NCI-H128 (cell line): ENCODE results near the gene FAR2.
"Not testable (repeated sequence)": the region's sequence is repeated elsewhere in the genome, so short reads cannot be mapped to it uniquely, and the experiment has no call there.

Experiments used
- DNase-seq: peaks from one replicate; lab custom pipeline; 2025; ENCODE audit not compliant: unreplicated experiment; lab: John Stamatoyannopoulos, UW

Gene FAR2

DNA sequence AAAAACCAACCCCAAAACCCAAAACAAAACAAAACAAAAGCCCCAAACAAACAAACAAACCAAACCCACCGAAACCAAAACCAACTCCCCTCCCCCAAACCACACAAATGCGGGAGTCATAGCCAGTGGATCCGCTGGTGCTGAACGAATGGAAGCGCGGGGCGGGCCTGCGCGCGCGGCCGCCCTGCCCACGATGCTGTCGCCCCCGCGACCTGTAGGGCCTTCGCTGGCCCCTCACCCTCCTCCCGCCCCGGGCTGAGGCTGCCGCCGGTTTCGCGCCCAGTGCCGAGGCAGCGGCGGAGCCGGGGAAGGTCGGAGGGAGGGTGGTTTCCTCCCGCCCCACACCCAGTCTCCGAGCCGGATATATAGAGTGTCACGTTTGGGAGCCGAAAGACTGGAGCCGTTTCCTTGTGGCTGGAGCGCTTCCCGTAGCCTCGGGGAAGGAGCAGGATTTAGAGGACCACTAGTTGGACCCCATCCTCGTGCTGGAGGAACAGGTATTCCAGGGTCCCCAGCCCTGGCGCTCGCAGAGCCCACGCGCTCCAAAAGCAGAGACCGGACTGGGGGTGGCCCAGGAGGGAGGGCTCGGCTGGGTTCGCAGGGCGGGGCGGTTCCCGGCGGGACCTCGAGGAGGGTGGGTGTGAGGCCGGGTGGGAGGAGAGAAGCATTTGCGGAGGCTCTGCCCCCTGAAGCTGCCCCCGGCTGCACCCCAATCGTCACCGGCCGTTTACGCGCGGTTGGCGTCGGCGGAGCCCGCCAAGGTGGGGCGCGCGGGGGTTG lies at the start of gene FAR2:
FAR2 (plus strand) TSS at position 368 of the 780 bp plus-strand sequence. CDS start 121,172 bp downstream, outside the sequence.
- peak; percentile 40 for DNase-seq

DNA sequence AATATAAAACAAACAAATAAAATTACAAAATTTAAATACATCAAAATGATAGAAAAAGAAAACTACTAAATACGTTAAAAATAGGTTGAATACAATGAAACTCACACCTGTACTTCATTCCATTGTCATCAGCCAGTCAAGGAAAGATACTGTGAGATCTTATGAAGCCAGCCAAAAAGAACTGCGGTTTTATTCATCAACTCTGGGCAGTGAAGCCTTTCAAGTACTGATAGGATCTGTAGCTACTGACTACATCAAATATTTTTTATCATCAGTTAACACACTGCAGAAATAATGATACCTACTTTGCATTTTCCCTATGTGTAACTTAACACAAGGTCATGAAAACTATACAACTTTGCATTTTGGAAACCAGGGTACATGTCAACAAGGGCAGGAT lies 46.3 kb upstream of the FAR2 start:
- DNase-seq = no peak

DNA sequence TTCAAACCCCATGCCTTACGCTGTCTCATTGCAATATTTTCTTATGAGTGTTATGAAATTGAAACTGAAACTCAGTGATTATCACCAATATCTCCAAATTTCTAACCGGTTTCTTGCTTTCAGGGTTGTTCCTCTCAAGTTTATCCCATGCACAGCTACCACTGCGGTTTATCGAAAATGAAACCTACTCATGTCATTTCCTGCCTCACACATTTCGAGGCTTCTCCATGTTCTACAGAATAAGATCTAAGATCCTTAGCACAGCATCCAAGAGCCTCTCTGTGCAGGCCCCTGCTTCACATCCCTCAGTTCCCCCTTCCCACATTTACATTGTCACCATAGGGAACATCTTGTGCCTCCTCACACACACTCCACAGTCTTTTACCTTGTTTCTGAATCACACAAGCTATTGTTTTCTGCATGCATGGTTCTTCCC lies 45.5 kb upstream of the FAR2 start:
- no peak for DNase-seq

DNA sequence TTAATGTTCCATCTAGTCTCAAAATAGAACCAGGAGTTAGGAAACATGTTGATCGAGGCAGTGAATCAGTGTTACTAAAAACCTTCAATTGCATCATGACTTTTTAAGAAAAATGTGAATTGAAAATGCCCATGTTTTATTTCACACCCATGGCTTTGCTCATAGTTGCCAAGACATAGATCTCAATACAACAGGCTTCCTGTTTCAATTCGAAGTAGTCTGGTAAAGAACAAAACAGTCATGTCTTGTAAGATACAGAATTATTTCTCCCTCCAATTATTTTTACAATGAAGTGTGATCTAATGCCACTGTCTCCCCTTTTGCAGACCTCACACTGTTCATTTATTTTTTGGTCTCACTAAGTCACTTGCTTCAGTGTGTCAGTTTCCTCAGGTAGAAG lies 44.6 kb upstream of the FAR2 start:
- DNase-seq = no peak

DNA sequence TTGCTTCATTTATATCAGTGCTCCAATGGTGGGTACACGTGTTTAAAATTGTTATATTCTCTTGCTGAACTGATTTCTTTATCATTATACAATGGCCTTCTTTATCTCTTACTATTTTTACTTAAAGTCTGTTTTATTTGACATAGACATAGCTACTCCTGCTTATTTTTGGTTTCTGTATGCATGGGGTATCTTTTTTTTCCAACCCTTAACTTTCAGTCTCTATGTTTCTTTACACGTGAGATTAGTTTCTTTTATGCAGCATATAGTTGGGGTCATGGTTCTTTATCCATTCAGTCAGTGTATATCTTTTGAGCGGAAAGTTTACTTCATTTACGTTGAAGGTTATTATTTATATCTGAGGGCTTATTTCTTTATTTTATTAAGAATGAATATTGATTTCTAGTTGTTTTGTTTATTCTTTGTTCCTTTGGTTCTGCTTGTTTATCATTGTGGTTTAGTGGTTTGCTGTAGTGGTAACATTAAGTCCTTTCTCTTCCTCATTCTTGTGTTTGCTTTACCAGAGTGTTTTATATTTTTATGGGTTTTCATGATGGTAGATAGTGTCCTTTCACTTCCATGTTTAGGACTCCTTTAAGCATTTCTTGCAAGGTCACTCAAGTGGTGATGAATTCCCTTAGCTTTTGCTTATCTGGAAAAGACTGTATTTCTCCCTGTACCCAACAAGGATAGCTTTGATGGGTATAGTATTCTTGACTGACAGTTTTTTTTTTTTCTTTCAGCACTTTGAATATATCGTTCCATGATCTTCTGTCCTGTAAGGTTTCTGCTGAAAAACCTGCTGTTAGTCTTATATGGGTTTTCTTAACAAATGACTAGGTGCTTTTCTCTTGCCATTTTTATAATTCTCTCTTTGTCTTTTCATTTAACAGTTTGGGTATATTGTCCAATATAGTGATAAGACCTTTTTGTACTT lies 38.3 kb upstream of the FAR2 start:
- DNase-seq = no peak

DNA sequence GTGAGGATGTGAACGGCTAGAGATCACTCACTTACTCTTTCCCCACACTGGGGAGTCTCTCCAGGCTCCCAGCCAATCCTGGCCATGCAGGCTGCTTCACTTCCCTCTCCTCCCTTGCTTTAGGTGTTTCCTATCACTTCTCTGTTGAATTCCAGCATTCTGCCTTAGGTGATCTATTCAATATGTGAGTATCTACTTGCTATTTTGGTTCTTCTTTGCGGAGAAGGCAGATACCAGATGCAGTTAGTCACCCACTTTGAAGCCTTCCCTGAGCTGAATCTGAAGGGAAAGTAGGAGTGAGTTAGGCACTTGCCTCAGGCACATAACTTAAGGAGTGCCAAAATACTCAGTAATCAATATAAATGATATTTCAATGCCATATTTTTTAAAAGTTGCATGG lies 36.0 kb upstream of the FAR2 start:
- no peak for DNase-seq

DNA sequence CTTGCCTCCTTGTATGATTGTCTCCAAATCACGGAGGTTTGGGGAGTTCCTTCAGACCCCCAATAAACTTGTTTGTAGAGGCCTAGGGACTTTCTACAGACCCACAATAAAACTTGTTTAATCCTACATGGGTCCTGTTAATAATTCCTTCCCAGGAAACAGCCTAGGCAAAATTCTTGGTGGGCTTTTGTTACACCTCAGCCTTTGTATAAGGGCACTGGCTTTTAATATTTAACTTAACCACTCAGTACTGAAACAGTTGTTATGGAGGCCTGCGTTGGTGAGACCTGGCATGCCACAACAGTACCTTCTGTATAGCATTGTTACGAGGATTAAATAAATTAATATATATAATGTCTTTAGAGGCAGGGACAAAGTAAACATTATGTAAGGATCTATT lies 32.7 kb upstream of the FAR2 start:
- no peak for DNase-seq

DNA sequence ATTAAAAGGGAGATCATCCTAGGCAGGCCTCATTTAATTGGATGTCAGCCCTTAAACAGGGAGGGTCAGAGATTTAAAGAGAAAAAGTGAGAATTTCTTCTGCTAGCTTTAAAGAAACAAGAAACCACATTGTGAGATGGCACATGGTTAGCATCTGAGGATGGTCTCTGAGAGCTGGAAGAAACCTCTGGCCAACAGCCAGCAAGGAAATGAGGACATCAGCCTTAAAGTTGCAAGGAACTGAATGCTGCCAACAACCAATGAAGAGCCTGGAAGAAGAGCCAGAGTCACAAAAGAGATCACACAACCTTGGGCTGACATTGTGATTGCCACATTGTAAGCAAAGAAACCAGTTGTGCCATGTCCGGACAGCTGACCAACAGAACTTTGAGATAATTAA lies 17.5 kb upstream of the FAR2 start:
- DNase-seq = no peak

DNA sequence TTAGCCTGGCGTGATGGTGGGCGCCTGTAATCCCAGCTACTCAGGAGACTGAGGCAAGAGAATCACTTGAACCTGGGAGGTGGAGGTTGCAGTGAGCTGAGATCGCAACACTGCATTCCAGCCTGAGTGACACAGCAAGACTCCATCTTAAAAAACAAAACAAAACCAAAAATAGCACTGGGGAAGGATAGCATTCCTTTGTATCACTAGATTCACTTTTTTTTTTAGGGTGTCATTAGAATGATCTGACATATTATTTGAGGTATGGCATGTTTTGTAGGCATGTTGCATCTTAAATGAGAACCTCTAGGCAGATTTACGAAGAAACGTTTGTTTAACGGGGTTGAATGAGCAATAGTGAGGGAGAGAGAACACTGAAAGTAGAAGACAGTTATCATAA lies 16.8 kb upstream of the FAR2 start:
- no peak for DNase-seq

DNA sequence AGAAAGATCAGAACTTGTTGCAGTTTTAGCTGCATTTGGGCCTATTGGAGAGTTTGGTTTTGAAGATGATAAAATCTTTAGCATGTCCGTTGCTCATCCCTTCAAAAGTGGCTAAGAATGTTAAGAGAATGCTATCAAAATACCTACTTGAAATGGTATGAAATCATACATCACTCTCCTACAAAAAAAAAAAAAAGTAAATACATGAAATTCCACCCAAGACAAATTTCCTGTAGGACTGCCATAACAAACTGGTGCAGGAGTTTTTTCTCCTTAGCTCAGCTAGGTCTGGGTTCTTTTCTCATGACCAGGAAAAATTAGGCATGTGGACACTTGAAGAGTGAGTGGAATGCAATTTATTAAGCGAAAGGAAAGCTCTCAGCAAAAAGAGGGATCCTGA lies 15.9 kb upstream of the FAR2 start:
- DNase-seq = no peak

DNA sequence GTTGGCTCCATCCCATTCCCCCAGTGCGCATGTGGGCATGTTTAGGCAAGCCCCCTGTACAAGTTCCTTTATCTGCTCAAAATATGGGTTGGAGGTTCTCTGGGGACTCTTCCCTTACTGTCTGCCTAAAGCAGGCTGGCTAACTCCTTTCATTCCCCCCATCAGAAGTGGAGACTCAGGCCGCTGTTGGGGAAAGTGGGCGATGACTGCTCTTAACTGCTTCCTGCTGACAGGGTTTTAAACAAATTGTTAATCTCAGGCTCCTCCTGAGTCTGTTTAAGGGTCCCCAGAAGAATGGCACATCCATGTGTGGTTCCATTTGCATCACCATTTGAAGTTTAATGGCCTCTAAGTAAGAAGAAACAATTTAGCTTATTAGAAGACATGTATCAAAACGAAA lies 15.4 kb upstream of the FAR2 start:
- no peak for DNase-seq

DNA sequence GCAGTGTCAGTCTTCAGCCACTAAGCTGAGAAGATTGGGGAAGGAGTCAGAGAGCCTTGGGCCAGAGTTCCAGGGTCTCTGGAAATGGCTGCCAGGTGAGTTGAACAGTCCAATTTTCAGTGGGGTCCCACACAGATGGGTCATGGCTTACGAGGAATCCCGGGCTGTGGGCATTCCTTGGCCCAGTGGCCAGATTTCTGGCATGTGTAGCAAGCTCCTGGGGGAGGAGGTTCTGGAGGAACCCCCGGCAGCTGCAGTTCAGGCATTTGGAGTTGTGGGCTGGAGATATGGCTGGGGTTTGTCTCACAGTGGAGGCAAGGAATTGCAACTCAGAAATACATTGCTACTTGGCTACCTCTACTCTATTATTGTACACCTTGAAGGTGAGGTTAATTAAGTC lies 10.8 kb upstream of the FAR2 start:
- not testable (repeated sequence) for DNase-seq

DNA sequence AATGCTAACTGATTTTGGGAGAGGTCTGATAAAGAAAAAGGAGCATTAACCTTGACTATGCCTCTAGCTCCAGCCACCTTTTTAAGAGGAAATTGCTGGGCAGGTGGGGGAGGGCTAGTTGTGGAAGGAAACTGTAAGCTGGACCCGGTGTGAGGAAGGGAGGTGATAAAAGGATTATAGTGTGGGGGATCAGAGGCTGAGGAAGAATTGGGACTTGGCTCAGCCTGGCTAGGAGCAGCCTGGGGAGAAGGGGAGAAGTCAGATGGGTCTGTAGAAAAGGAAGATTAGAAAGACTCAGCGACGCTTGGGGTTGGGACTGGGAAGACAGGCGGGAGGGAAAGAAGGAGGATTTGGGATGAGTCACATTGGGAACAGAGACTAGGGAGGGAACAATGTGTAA lies 10.2 kb upstream of the FAR2 start:
- DNase-seq = not testable (repeated sequence)

DNA sequence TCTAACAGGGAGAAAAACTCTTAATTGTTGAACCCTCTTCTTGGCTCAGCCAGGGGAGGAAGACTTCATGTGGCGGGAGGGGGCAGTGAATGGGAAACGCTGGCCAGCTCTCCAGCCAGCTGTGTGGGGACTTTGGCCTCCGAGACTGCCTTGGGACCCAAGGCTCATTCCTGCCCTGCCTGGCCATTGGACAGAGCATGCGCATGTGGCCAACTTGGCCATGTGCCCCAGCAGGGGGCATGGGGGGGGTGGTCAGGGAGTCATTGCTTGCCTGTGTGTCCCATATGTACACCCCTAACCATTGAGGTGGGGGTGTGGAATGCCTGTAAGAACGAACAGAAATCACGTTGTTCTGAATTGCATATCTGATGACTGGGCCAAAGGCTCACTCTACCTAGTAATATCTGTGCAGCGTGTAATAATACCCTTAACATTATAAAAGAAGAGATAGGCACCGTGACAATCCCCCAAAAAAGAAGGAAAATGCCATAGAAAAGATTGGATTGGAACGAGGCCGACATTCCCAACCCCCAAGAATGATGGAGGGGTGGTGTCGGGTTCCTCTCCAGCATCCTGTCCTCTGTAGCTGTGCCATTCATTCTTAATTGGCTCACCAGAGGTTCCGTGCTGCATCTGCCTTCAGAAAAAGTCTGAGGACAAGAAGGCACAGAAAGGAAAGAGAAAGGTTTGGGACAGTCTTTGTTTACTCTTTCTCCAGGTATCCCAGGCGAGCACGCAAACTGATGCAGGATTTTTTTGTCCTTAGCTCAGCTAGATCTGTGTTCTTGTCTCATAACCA lies 3.5 kb upstream of the FAR2 start:
- DNase-seq = no peak

DNA sequence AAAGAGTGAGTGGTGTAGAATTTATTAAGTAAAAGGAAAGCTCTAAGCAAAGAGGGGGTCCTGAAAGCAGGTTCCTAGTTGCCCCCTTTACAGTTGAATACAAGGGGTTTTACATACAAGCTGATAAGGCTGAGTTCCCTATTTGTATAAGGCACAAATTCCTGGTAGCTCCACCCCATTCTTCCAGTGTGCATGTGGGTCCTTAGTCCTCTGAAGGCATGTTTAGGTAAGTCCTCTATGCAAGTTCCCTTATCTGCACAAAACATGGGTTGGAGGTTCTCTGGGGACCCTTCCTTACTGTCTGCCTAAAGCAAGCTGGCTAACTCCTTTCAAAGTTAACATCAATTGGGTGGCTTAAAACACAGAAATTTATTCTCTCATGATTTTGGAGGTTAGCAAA lies 2.9 kb upstream of the FAR2 start:
- no peak for DNase-seq

DNA sequence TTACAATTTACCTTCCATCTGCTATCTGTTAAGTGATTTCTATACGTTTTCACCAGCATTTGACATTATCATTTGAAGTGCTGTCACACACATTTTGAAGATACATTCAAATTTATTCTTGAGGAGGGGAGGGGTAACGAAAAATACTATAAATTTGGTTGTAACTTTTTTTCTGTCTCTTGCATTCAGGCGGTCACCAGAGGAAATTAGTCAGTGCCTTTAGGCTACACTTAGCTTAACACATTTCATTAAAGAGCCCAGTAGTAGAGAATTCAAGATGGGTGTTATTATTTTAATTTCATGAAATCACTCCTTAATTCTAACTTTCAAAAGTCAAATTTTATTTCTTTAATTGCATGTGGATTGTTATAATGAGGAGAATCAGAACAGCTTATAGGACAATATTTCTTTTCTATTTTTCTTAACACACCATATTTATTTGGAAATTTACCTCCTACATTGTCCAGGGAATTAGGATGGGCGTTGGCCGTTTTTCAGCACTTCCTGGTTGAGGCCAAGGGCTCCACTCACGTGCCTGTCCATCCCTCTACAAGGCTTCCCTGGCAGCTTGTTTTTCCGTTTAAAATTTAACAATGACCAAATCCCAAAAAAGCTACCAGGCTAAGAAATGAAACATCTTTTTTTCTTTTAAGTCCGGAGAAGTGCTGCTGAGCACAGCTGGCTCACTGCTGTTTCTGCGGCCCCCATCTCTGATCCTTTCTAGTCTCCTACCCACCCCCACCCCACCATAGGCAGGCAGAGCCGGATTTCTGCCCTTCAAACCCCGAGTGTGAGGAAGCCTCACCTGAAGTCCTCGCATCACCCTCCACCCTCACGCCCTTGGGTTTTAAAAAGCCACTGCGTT lies 1.1 kb upstream of the FAR2 start:
- DNase-seq = no peak

DNA sequence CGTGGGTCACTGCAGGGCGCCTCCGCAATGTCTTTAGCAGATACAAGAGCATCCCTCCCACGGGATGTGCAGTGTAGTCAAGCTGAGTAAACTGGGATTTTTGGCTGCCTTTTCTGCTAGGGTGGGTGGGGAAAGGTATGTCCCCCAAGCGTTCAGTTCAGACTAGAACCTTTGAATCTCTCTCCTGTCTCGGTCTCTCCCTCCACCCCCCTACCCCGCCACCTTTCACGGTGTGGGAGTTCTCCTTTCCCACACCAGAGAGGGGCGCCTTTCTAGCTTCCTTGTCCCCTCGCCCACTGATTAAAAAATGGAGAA lies 525 bp upstream of the FAR2 start:
- no peak for DNase-seq

DNA sequence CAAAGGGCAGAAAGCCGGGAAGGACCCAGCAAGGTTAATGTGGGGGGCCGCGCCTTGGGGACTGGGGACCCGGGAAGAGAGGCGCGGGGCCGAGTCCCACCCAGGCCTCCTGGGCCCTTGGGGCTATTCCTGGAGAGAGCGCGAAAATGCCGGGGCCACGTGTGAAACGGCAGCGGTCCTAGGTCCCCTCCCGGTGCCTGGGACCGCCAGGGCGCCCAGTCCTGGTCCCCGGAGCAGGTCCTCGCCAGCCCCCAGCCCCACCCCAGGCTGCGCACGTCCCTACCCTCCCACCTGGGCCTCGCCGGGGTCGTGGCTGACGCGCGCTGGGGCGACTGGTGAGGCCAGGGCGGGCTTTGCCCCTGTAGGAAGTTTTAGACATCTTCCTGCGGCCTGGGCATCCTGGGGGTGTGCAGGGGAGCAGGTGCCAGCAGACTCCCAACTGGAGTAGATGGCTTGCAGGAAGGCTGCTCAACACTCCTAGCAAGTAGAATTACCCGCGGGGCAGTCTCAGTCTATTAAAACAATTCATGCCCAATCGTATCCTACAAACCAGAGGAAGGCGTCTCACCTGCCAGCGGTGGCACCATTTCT lies 708 bp downstream of the FAR2 start:
- DNase-seq = no peak

DNA sequence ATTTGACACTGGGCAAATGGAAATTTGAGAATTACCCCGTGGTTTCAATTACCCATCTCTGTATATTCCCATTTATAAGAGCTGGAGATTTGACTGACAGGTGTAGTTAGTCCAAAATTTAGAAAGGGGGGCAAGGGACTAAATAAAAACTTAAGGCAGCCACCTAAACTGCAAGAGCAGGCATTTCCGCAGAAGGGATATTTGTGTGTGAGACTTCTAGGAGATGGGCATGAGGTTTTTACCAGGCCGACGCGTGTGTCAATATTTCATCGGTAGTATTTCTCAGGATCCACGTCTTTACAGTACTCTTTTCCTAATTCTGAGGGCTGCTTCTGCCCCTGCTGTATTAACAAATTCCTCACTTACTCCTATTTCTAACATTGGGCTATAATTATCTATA lies 1.4 kb downstream of the FAR2 start:
- no peak for DNase-seq

DNA sequence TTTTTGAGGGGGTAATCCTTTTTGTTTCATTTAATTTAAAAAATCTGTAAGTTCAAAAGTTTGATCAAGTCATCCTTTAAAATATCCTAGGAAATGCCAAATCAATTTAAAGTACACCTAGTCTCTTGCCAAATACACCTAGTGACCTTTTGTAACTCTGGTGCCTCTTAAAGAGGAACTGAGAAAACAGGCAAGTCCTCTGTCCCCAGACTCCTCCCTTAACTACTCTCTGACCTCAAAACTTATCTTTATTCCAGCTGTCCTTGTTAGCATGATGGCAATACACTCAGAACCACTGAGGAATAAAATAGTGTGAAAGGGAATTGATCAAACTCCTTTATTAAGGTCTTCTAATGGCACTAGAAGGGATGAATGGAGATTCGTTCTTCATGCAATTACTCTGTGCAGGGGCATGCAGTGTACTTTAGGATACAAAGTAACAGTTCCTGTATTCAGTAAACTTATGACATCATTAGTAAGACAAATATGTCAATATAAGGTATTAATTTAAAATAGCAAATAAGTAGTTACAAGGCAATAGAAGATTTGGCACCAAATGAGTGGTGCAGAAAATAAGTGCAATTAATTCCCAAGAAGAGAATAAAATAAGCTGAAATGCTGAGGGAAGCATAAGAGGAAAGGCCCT lies 3.3 kb downstream of the FAR2 start:
- DNase-seq = no peak
